ENCODE results near the gene CARMIL1. TPM values are rescaled to one million over a fixed set of nuclear protein-coding genes. Genes with fewer than 3 reads are reported as not detected.

The CARMIL1 gene
- total and polyA plus RNA-seq, 5 donors from 2014 or later: 0.36 to 3.0 (median 0.49) TPM

GRCh38 chr6:25413207-25413905, 134.2 kb downstream of the CARMIL1 start:
- H3K27ac Mint-ChIP-seq: peak overlapping the region in 1 of 3 donors; percentile 62
- ATAC-seq (ENCODE audit: low read depth in 2 of 2): no peak
- H3K9me3 ChIP-seq (ENCODE audit: control insufficient read depth in 2 of 2, low read length in 2 of 2): no peaks in the 10 kb centered on the region
- H3K27me3 ChIP-seq (ENCODE audit: control insufficient read depth, insufficient read depth, low read length): no peaks in the 10 kb centered on the region
- no peaks in the 10 kb centered on the region for H3K36me3 Mint-ChIP-seq
- peaks cover 0 to 2% (median 0%) of the 10 kb centered on the region in 7 donors for H3K9me3 Mint-ChIP-seq
- DNase-seq: no peak
- H3K4me3 Mint-ChIP-seq: no peak overlapping the region
- peaks cover 4% of the 10 kb centered on the region for H3K4me1 ChIP-seq (ENCODE audit: control insufficient read depth, insufficient read depth, low read length, poor library complexity, severe bottlenecking)
- no peak overlapping the region for H3K4me3 ChIP-seq (ENCODE audit: low read depth, low read length)
- no peak overlapping the region for H3K27ac ChIP-seq (ENCODE audit: insufficient read depth, low read length, poor library complexity, severe bottlenecking)
- peaks cover 0 to 21% (median 13%) of the 10 kb centered on the region in 4 donors for H3K4me1 Mint-ChIP-seq
- peaks cover 4% of the 10 kb centered on the region for H3K27me3 Mint-ChIP-seq
- H3K36me3 ChIP-seq (ENCODE audit: control insufficient read depth, insufficient read depth, low read length): no peaks in the 10 kb centered on the region

GRCh38 chr6:25414168-25414567, 135.0 kb downstream of the CARMIL1 start:
- Histone ChIP-seq H3K4me3 (ENCODE audit: low read depth, low read length) (no peak overlapping the region), H3K27me3 (ENCODE audit: control insufficient read depth, insufficient read depth, low read length) (no peaks in the 10 kb centered on the region), H3K36me3 (ENCODE audit: control insufficient read depth, insufficient read depth, low read length) (no peaks in the 10 kb centered on the region), H3K4me1 (ENCODE audit: control insufficient read depth, insufficient read depth, low read length, poor library complexity, severe bottlenecking) (peaks cover 4% of the 10 kb centered on the region), H3K9me3 (ENCODE audit: control insufficient read depth in 2 of 2, low read length in 2 of 2) (no peaks in the 10 kb centered on the region), H3K27ac (ENCODE audit: insufficient read depth, low read length, poor library complexity, severe bottlenecking) (no peak overlapping the region)
- ATAC-seq (ENCODE audit: low read depth in 2 of 2) (no peak), DNase-seq (no peak)
- peaks cover 0 to 19% (median 13%) of the 10 kb centered on the region in 4 donors for H3K4me1 Mint-ChIP-seq
- peaks cover 0 to 2% (median 0%) of the 10 kb centered on the region in 7 donors for H3K9me3 Mint-ChIP-seq
- H3K27ac Mint-ChIP-seq: no peak overlapping the region
- peaks cover 4% of the 10 kb centered on the region for H3K27me3 Mint-ChIP-seq
- H3K36me3 Mint-ChIP-seq: no peaks in the 10 kb centered on the region
- H3K4me3 Mint-ChIP-seq: no peak overlapping the region

GRCh38 chr6:25414755-25415154, 135.6 kb downstream of the CARMIL1 start:
- ATAC-seq (ENCODE audit: low read depth in 2 of 2): no peak
- peaks cover 0 to 17% (median 11%) of the 10 kb centered on the region in 4 donors for H3K4me1 Mint-ChIP-seq
- no peak overlapping the region for H3K4me3 Mint-ChIP-seq

GRCh38 chr6:25415274-25415673, 136.1 kb downstream of the CARMIL1 start:
- no peak overlapping the region for H3K27ac ChIP-seq (ENCODE audit: insufficient read depth, low read length, poor library complexity, severe bottlenecking)
- Mint-ChIP-seq H3K4me1 (peaks cover 0 to 14% (median 7%) of the 10 kb centered on the region in 4 donors), H3K27ac (no peak overlapping the region), H3K36me3 (no peaks in the 10 kb centered on the region), H3K9me3 (peaks cover 0 to 1% (median 0%) of the 10 kb centered on the region in 7 donors), H3K27me3 (peaks cover 4% of the 10 kb centered on the region), H3K4me3 (no peak overlapping the region)
- H3K4me1 ChIP-seq (ENCODE audit: control insufficient read depth, insufficient read depth, low read length, poor library complexity, severe bottlenecking): peaks cover 4% of the 10 kb centered on the region
- DNase-seq: no peak
- no peaks in the 10 kb centered on the region for H3K36me3 ChIP-seq (ENCODE audit: control insufficient read depth, insufficient read depth, low read length)
- no peak for ATAC-seq (ENCODE audit: low read depth in 2 of 2)
- H3K27me3 ChIP-seq (ENCODE audit: control insufficient read depth, insufficient read depth, low read length): no peaks in the 10 kb centered on the region
- no peaks in the 10 kb centered on the region for H3K9me3 ChIP-seq (ENCODE audit: control insufficient read depth in 2 of 2, low read length in 2 of 2)
- no peak overlapping the region for H3K4me3 ChIP-seq (ENCODE audit: low read depth, low read length)

More at GRCh38 chr6:25414755-25415154, 135.6 kb downstream of the CARMIL1 start:
- DNase-seq: no peak
- Histone ChIP-seq H3K4me1 (ENCODE audit: control insufficient read depth, insufficient read depth, low read length, poor library complexity, severe bottlenecking) (peaks cover 4% of the 10 kb centered on the region), H3K27me3 (ENCODE audit: control insufficient read depth, insufficient read depth, low read length) (no peaks in the 10 kb centered on the region), H3K9me3 (ENCODE audit: control insufficient read depth in 2 of 2, low read length in 2 of 2) (no peaks in the 10 kb centered on the region), H3K4me3 (ENCODE audit: low read depth, low read length) (no peak overlapping the region), H3K36me3 (ENCODE audit: control insufficient read depth, insufficient read depth, low read length) (no peaks in the 10 kb centered on the region), H3K27ac (ENCODE audit: insufficient read depth, low read length, poor library complexity, severe bottlenecking) (no peak overlapping the region)
- Mint-ChIP-seq H3K36me3 (no peaks in the 10 kb centered on the region), H3K9me3 (peaks cover 0 to 2% (median 0%) of the 10 kb centered on the region in 7 donors), H3K27me3 (peaks cover 4% of the 10 kb centered on the region), H3K27ac (no peak overlapping the region)

- Mint-ChIP-seq H3K9me3 (peaks cover 0 to 1% (median 0%) of the 10 kb centered on the region in 7 donors), H3K27me3 (peaks cover 4% of the 10 kb centered on the region), H3K4me3 (no peak overlapping the region), H3K4me1 (peaks cover 0 to 13% (median 5%) of the 10 kb centered on the region in 4 donors), H3K27ac (no peak overlapping the region), H3K36me3 (no peaks in the 10 kb centered on the region)
- Histone ChIP-seq H3K27me3 (ENCODE audit: control insufficient read depth, insufficient read depth, low read length) (no peaks in the 10 kb centered on the region), H3K27ac (ENCODE audit: insufficient read depth, low read length, poor library complexity, severe bottlenecking) (no peak overlapping the region), H3K4me1 (ENCODE audit: control insufficient read depth, insufficient read depth, low read length, poor library complexity, severe bottlenecking) (peaks cover 2% of the 10 kb centered on the region), H3K4me3 (ENCODE audit: low read depth, low read length) (no peak overlapping the region), H3K9me3 (ENCODE audit: control insufficient read depth in 2 of 2, low read length in 2 of 2) (no peaks in the 10 kb centered on the region), H3K36me3 (ENCODE audit: control insufficient read depth, insufficient read depth, low read length) (no peaks in the 10 kb centered on the region)
- ATAC-seq (ENCODE audit: low read depth in 2 of 2): no peak
- no peak for DNase-seq
Observed at GRCh38 chr6:25415701-25416100, 136.5 kb downstream of the CARMIL1 start.

- Histone ChIP-seq H3K4me1 (ENCODE audit: control insufficient read depth, insufficient read depth, low read length, poor library complexity, severe bottlenecking) (no peaks in the 10 kb centered on the region), H3K27ac (ENCODE audit: insufficient read depth, low read length, poor library complexity, severe bottlenecking) (no peak overlapping the region), H3K27me3 (ENCODE audit: control insufficient read depth, insufficient read depth, low read length) (no peaks in the 10 kb centered on the region), H3K9me3 (ENCODE audit: control insufficient read depth in 2 of 2, low read length in 2 of 2) (no peaks in the 10 kb centered on the region), H3K4me3 (ENCODE audit: low read depth, low read length) (no peak overlapping the region), H3K36me3 (ENCODE audit: control insufficient read depth, insufficient read depth, low read length) (no peaks in the 10 kb centered on the region)
- Mint-ChIP-seq H3K4me1 (peaks cover 0 to 7% (median 2%) of the 10 kb centered on the region in 4 donors), H3K4me3 (no peak overlapping the region), H3K9me3 (peaks cover 0 to 1% (median 0%) of the 10 kb centered on the region in 7 donors), H3K36me3 (no peaks in the 10 kb centered on the region), H3K27me3 (peaks cover 4% of the 10 kb centered on the region), H3K27ac (no peak overlapping the region)
- no peak for ATAC-seq (ENCODE audit: low read depth in 2 of 2)
- DNase-seq: no peak
Observed at GRCh38 chr6:25417046-25417605, 138.0 kb downstream of the CARMIL1 start.

- Mint-ChIP-seq H3K4me1 (peaks cover 0 to 5% (median under 1%) of the 10 kb centered on the region in 4 donors), H3K27me3 (peaks cover 4% of the 10 kb centered on the region), H3K9me3 (peaks cover 0 to 1% (median 0%) of the 10 kb centered on the region in 7 donors), H3K36me3 (no peaks in the 10 kb centered on the region), H3K4me3 (no peak overlapping the region), H3K27ac (peak overlapping the region in 1 of 3 donors; percentile 4)
- no peaks in the 10 kb centered on the region for H3K4me1 ChIP-seq (ENCODE audit: control insufficient read depth, insufficient read depth, low read length, poor library complexity, severe bottlenecking)
- no peaks in the 10 kb centered on the region for H3K27me3 ChIP-seq (ENCODE audit: control insufficient read depth, insufficient read depth, low read length)
- no peak for ATAC-seq (ENCODE audit: low read depth in 2 of 2)
- no peak overlapping the region for H3K4me3 ChIP-seq (ENCODE audit: low read depth, low read length)
- DNase-seq: no peak
- H3K9me3 ChIP-seq (ENCODE audit: control insufficient read depth in 2 of 2, low read length in 2 of 2): no peaks in the 10 kb centered on the region
- H3K27ac ChIP-seq (ENCODE audit: insufficient read depth, low read length, poor library complexity, severe bottlenecking): no peak overlapping the region
- H3K36me3 ChIP-seq (ENCODE audit: control insufficient read depth, insufficient read depth, low read length): no peaks in the 10 kb centered on the region
Observed at GRCh38 chr6:25418454-25419052, 139.4 kb downstream of the CARMIL1 start.
